Metanephros (tissue), 2 donors: ENCODE data around the gene PTBP3. TPM values are rescaled to one million over a fixed set of nuclear protein-coding genes. Genes with fewer than 3 reads are reported as not detected.

ENCODE experiments used
- small RNA-seq: library from RNA; depleted of rRNA; stranded (forward); fragments of <200 nt; gene quantifications from one replicate; pipeline ENCODE3, GENCODE V24; 2014; ENCODE audit warnings: low replicate concordance
- total RNA-seq: library from RNA; depleted of rRNA; stranded (reverse); fragments of >200 nt; gene quantifications from one replicate; pipeline ENCODE4 v1.2.3, GENCODE V29; 2014

The PTBP3 gene
- total RNA-seq = 111 TPM

GRCh38 chr9:112332977-112333638, at the start of gene PTBP3:
TSS of gene PTBP3 (minus strand) at chr9:112333619. CDS start at chr9:112297865, 35,754 bp downstream.

GRCh38 chr9:112380102-112380824, 46.8 kb upstream of the PTBP3 start, which contains the start of gene HSDL2:
TSS of gene HSDL2 (plus strand) at chr9:112380108. CDS start at chr9:112380164, 56 bp downstream.

GRCh38 chr9:112174965-112175795, 158.2 kb downstream of the PTBP3 start, which contains the start of gene SUSD1:
TSS of gene SUSD1 (minus strand) at chr9:112175297. CDS start at chr9:112175235, 62 bp downstream.

Small RNA genes lying within 50 kb of the gene (small RNA-seq; reads per million reads assigned to genes)
- gene RF00019 = not detected
- not detected for gene RN7SL430P
- gene RN7SL57P = not detected
- not detected for gene RNA5SP295

Other genes starting within 250 kb of the PTBP3 start
- gene SUSD1, start 158.3 kb downstream of the PTBP3 start, total RNA-seq = 53.4 TPM
- 47.9 TPM for gene HSDL2, start 46.5 kb upstream of the PTBP3 start, total RNA-seq
- 22.1 TPM for gene KIAA1958, start 153.2 kb upstream of the PTBP3 start, total RNA-seq